ENCODE data around the gene PARP14. TPM values are rescaled to one million over a fixed set of nuclear protein-coding genes. Genes with fewer than 3 reads are reported as not detected.
A peak's percentile ranks its signal among the peaks of the same experiment; 100 is the strongest.

The PARP14 gene
- total RNA-seq, 2 donors from 2014 or later: 22.8 to 35.9 TPM

DNA sequence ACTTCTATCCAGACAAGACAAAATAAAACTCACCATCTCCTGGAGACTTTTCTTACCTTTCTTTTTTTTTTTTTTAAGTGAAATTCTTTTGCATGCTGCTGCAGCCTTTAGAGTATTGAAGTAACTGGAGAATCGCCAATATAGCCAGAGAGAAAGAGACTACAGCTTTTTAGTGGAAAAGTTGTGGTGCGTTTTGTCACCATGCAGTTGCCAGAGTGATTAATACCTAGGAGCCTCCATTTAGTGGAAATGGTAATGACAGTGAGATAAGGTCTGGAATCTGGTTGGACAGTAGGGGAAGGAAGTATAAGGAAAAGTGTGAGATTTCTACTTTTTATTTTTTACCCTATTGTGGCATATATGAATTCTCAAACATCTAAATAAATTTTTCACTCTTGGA is 18.1 kb upstream of the PARP14 start:
- no peak for DNase-seq
- H3K27me3 ChIP-seq: no peaks in the 10 kb centered on the region
- H3K36me3 ChIP-seq: no peaks in the 10 kb centered on the region
- no peaks in the 10 kb centered on the region for H3K4me1 ChIP-seq
- no peak overlapping the region for H3K27ac ChIP-seq
- H3K4me3 ChIP-seq: no peak overlapping the region
- no peak overlapping the region for H3K9ac ChIP-seq (ENCODE audit: low read depth in 2 of 2, low read length in 2 of 2)
- intact Hi-C loops (cut with DNase I): no loop called here
- TF ChIP-seq, protein P1, sequence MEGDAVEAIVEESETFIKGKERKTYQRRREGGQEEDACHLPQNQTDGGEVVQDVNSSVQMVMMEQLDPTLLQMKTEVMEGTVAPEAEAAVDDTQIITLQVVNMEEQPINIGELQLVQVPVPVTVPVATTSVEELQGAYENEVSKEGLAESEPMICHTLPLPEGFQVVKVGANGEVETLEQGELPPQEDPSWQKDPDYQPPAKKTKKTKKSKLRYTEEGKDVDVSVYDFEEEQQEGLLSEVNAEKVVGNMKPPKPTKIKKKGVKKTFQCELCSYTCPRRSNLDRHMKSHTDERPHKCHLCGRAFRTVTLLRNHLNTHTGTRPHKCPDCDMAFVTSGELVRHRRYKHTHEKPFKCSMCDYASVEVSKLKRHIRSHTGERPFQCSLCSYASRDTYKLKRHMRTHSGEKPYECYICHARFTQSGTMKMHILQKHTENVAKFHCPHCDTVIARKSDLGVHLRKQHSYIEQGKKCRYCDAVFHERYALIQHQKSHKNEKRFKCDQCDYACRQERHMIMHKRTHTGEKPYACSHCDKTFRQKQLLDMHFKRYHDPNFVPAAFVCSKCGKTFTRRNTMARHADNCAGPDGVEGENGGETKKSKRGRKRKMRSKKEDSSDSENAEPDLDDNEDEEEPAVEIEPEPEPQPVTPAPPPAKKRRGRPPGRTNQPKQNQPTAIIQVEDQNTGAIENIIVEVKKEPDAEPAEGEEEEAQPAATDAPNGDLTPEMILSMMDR (IDR thresholded peaks at IDR 0.05): no peak
- H3K9me3 ChIP-seq: no peaks in the 10 kb centered on the region

DNA sequence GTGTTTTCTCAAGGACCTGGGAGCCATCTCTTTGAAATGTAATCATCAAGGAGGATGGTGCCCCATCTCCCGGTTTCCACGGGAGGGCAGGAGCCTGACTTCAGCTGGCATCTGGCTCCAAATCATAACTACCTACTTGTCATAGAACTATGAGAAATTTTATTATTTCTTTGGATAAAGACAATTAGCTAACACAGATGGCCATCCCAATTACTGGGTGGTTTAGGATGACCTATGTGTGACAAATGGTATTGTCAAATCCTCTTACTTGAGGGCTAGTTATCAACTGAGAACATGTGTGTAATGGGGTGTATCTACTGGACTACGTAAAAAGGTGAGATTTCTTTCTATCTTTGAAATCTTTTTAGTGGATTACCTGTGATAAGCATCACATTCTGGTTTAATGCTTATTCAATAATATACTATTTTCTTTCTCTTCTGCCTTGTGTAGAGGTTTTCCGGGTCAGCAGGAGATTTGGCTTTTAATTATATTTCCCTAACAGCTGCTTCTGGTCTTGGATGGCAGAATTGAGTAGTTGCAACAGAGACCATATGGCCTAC is 15.3 kb upstream of the PARP14 start:
- Histone ChIP-seq H3K27me3 (no peaks in the 10 kb centered on the region), H3K9me3 (no peaks in the 10 kb centered on the region), H3K4me3 (no peak overlapping the region), H3K36me3 (no peaks in the 10 kb centered on the region), H3K27ac (no peak overlapping the region), H3K9ac (ENCODE audit: low read depth in 2 of 2, low read length in 2 of 2) (no peak overlapping the region), H3K4me1 (no peaks in the 10 kb centered on the region)
- TF ChIP-seq, protein P1 (IDR thresholded peaks at IDR 0.05): no peak
- intact Hi-C loops (cut with DNase I): no loop called here
- DNase-seq: no peak

DNA sequence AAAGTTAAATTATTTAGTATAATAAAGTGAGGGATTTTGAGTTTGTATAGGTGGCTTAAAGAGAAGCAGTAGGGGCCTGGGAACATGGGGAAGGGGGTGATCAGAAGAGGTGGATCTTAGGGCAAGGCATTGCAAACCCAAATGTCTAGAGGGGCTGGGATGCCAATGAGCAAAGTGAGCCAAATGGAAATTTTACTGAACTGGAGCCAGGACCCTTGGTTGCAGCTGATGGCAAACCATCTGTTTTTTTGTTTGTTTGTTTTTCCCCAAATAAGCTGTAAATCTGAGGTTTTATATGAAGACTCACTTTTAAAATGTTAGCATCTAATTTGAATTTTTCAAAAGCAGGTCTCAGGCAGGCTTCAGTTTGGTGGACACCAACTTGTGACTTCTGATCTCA is 14.8 kb upstream of the PARP14 start:
- intact Hi-C loops (cut with DNase I): no loop called here
- Histone ChIP-seq H3K36me3 (no peaks in the 10 kb centered on the region), H3K9ac (ENCODE audit: low read depth in 2 of 2, low read length in 2 of 2) (no peak overlapping the region), H3K4me3 (no peak overlapping the region), H3K27me3 (no peaks in the 10 kb centered on the region), H3K9me3 (no peaks in the 10 kb centered on the region), H3K27ac (no peak overlapping the region), H3K4me1 (no peaks in the 10 kb centered on the region)
- TF ChIP-seq, protein P1 (IDR thresholded peaks at IDR 0.05): no peak
- DNase-seq: no peak

DNA sequence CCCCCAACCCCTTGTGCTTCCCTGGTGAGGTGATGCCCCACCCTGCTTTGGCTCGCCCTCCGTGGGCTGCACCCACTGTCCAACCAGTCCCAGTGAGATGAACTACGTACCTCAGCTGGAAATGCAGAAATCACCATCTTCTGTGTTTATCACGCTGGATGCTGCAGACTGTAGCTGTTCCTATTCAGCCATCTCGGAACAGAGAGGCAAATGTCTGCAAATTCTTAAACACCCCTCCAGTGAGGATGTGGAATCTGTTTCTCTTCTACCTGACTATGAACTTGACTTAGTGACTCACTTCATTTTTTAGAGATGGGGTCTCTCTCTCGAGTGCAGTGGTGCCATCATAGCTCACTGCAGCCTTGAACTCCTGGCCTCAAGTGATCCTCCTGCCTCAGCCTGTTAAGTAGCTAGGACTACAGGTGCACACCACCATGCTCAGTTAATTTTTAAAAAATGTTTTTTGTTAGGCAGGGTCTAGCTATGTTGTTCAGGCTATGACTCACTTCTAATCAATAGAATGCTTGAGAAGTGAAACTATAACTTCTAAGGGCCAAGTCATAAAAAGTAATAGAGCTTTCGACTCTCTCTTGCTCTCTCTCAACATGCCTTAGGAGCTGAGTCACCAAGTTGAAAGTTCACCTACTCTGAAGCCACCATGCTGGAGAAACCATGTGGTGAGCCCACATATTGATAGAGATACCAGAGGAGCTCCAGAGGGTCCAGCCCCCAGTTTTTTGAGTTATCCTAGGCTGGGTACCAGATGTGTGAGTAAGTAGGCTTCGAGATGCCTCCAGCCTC is 11.5 kb upstream of the PARP14 start:
- H3K27ac ChIP-seq: no peak overlapping the region

DNA sequence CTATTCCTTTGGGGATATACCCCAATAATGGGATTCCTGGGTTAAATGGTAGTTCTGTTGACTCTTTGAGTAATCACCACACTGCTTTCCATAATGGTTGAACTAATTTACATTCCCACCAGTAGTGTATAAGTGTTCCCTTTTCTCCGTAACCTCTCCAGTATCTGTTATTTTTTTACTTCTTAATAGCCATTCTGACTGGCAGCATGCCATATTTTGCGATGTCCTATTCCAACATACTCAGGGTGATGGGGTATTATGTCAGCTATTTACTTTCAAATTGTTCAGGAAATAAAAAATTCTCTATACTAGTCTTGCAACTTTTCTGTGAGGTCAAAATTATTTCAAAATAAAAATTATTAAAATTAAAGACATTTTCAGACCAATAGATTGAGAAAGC is 9.1 kb upstream of the PARP14 start:
- H3K36me3 ChIP-seq: no peaks in the 10 kb centered on the region
- no peak overlapping the region for H3K9ac ChIP-seq (ENCODE audit: low read depth in 2 of 2, low read length in 2 of 2)
- H3K27me3 ChIP-seq: no peaks in the 10 kb centered on the region
- no peak overlapping the region for H3K27ac ChIP-seq
- TF ChIP-seq, protein P1 (IDR thresholded peaks at IDR 0.05): no peak
- H3K9me3 ChIP-seq: no peaks in the 10 kb centered on the region
- no peak for DNase-seq
- no peaks in the 10 kb centered on the region for H3K4me1 ChIP-seq
- no peak overlapping the region for H3K4me3 ChIP-seq
- intact Hi-C loops (cut with DNase I): loop anchor here (10.0 kb wide), 1 partner anchor 277 kb away; no protein-coding TSS in a partner anchor

More for the DNA sequence above, 11.5 kb upstream of the PARP14 start:
- no peak overlapping the region for H3K9ac ChIP-seq (ENCODE audit: low read depth in 2 of 2, low read length in 2 of 2)
- peak; percentile 24 for DNase-seq
- no peaks in the 10 kb centered on the region for H3K4me1 ChIP-seq
- H3K4me3 ChIP-seq: no peak overlapping the region
- TF ChIP-seq, protein P1 (IDR thresholded peaks at IDR 0.05): no peak
- intact Hi-C loops (cut with DNase I): no loop called here
- no peaks in the 10 kb centered on the region for H3K27me3 ChIP-seq
- H3K9me3 ChIP-seq: no peaks in the 10 kb centered on the region
- no peaks in the 10 kb centered on the region for H3K36me3 ChIP-seq

Measured in colonic mucosa (tissue), 4 donors.